Upper lobe of left lung (tissue), 4 donors: ENCODE data around the gene KCNQ2.

Experiments
- POLR2AphosphoS5 ChIP-seq, 2 donors: sonication (generic); formaldehyde crosslinking; IDR thresholded peaks; one replicate each; pipeline ENCODE4 v1.5.1; 2017; ENCODE audit warnings: antibody characterized with exemption in 2 of 2
- TF ChIP-seq, protein P1 (sequence below), 6 experiments: fragments of 450-650 bp in 4 of 6; fragments of 200-600 bp in 2 of 6; sonication (generic) in 2 of 6; IDR thresholded peaks; one replicate each; pipeline ENCODE4 v1.5.1; 2016 to 2019; ENCODE audit warnings: antibody characterized with exemption in 6 of 6

DNA sequence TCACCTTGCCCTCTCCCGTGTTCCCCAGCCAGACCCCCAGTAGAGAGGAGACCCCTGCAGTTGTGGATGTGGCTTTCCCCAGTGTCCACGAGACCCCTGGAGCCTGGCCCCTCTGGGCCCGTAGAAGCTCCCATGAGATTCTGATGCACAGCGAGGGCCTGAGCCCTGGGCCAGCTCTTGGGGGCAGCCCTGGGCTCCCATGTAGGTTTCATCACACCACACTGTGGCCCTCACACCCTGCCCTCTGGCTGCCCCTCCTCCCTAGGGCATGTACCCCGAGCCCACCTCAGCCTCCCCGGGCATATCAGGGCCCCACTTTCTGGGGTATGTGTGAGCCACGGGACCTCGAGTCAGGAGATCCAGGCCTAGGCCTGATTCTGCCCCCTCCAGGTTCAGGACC, 104.3 kb downstream of the KCNQ2 start:
- TF ChIP-seq, protein P1, sequence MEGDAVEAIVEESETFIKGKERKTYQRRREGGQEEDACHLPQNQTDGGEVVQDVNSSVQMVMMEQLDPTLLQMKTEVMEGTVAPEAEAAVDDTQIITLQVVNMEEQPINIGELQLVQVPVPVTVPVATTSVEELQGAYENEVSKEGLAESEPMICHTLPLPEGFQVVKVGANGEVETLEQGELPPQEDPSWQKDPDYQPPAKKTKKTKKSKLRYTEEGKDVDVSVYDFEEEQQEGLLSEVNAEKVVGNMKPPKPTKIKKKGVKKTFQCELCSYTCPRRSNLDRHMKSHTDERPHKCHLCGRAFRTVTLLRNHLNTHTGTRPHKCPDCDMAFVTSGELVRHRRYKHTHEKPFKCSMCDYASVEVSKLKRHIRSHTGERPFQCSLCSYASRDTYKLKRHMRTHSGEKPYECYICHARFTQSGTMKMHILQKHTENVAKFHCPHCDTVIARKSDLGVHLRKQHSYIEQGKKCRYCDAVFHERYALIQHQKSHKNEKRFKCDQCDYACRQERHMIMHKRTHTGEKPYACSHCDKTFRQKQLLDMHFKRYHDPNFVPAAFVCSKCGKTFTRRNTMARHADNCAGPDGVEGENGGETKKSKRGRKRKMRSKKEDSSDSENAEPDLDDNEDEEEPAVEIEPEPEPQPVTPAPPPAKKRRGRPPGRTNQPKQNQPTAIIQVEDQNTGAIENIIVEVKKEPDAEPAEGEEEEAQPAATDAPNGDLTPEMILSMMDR (IDR thresholded peaks at IDR 0.05): no peak
- no peak for TF ChIP-seq POLR2AphosphoS5 (IDR thresholded peaks at IDR 0.05)
